Suprapubic skin (tissue), 4 donors: Measurements from ENCODE around the gene TRIM3.

Source experiments
- EP300 ChIP-seq: sonication (generic); formaldehyde crosslinking; IDR thresholded peaks from one replicate; pipeline ENCODE4 v1.6.1; 2017; ENCODE audit warnings: antibody characterized with exemption
- POLR2A ChIP-seq, 2 donors: fragments of 450-650 bp; IDR thresholded peaks; one replicate each; pipeline ENCODE4 v1.6.1; 2017; ENCODE audit warnings: antibody characterized with exemption in 2 of 2, mild to moderate bottlenecking in 2 of 2, moderate library complexity in 2 of 2
- POLR2AphosphoS5 ChIP-seq, 3 donors: sonication (generic); formaldehyde crosslinking; IDR thresholded peaks; one replicate each; pipeline ENCODE4 v1.6.1; 2017; ENCODE audit warnings: antibody characterized with exemption in 3 of 3

GRCh38 chr11:6483015-6483414, 9.3 kb upstream of the TRIM3 start:
- TF ChIP-seq EP300 = no peak
- no peak for TF ChIP-seq POLR2AphosphoS5 (IDR thresholded peaks at IDR 0.05)
- no peak for TF ChIP-seq POLR2A (IDR thresholded peaks at IDR 0.05)
